A549 (cell line): Measurements from ENCODE around the gene ZNF385B.

Experiments used
- CHD4 ChIP-seq: fragments of 200-600 bp; sonication (generic); IDR thresholded peaks from 2 replicates; pipeline ENCODE4 v1.6.1; 2016; ENCODE audit warnings: antibody characterized with exemption, mild to moderate bottlenecking, borderline replicate concordance
- KDM1A ChIP-seq: fragments of 200-600 bp; sonication (generic); IDR thresholded peaks from 2 replicates; pipeline ENCODE4 v1.6.1; 2016; ENCODE audit warnings: low read depth, mild to moderate bottlenecking
- TF ChIP-seq, protein P1 (sequence below): fragments of 200-600 bp; sonication (generic); IDR thresholded peaks from 2 replicates; pipeline ENCODE4 v1.6.1; 2016; ENCODE audit warnings: antibody characterized with exemption, mild to moderate bottlenecking, moderate library complexity
- TF ChIP-seq, protein P2 (sequence below): IDR thresholded peaks from 2 replicates; pipeline ENCODE4 v1.6.1; 2012; ENCODE audit warnings: low read depth, borderline replicate concordance
- TF ChIP-seq, protein P3 (sequence below): fragments of >200 bp; sonication (Bioruptor Twin); formaldehyde crosslinking; IDR thresholded peaks from 3 replicates; pipeline ENCODE4 v1.5.1; 2016

DNA sequence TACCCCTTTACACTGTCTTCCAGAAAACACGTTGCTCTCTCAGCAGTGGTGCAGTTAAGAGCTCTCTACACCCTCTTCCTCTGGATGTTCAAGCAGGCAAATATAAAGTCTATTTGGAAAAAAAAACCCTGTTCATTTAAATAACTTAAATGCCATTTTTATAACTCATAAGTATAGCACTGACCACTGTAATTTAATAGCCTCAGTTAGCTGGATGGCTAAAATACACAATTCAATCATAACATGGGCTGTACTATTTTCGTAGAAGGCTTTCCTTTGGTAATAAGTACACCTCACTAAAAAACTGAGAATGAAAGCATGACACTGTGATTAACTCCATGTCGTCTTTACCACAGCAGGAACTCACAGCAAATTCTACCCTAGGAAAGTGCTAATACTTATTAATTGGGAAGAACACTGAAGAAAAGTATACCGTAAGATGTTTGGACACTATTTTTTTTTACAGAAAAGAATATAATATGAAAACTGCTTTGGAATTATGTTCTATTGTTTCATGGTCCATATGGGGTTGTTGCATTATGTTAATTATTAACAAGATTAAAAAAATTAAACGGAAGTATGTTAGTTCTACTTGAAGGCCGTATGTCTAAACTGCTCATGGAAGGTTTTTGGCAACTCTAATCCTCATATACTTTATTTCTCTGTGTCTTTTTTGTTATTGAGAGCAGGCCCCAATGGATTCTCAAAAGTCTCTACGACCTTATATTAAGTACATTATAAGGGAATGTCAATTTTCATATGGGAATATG lies 269.1 kb downstream of the ZNF385B start:
- TF ChIP-seq, protein P1, sequence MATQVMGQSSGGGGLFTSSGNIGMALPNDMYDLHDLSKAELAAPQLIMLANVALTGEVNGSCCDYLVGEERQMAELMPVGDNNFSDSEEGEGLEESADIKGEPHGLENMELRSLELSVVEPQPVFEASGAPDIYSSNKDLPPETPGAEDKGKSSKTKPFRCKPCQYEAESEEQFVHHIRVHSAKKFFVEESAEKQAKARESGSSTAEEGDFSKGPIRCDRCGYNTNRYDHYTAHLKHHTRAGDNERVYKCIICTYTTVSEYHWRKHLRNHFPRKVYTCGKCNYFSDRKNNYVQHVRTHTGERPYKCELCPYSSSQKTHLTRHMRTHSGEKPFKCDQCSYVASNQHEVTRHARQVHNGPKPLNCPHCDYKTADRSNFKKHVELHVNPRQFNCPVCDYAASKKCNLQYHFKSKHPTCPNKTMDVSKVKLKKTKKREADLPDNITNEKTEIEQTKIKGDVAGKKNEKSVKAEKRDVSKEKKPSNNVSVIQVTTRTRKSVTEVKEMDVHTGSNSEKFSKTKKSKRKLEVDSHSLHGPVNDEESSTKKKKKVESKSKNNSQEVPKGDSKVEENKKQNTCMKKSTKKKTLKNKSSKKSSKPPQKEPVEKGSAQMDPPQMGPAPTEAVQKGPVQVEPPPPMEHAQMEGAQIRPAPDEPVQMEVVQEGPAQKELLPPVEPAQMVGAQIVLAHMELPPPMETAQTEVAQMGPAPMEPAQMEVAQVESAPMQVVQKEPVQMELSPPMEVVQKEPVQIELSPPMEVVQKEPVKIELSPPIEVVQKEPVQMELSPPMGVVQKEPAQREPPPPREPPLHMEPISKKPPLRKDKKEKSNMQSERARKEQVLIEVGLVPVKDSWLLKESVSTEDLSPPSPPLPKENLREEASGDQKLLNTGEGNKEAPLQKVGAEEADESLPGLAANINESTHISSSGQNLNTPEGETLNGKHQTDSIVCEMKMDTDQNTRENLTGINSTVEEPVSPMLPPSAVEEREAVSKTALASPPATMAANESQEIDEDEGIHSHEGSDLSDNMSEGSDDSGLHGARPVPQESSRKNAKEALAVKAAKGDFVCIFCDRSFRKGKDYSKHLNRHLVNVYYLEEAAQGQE = no peak
- TF ChIP-seq, protein P2, sequence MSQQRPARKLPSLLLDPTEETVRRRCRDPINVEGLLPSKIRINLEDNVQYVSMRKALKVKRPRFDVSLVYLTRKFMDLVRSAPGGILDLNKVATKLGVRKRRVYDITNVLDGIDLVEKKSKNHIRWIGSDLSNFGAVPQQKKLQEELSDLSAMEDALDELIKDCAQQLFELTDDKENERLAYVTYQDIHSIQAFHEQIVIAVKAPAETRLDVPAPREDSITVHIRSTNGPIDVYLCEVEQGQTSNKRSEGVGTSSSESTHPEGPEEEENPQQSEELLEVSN = no peak
- no peak for TF ChIP-seq CHD4
- TF ChIP-seq, protein P3, sequence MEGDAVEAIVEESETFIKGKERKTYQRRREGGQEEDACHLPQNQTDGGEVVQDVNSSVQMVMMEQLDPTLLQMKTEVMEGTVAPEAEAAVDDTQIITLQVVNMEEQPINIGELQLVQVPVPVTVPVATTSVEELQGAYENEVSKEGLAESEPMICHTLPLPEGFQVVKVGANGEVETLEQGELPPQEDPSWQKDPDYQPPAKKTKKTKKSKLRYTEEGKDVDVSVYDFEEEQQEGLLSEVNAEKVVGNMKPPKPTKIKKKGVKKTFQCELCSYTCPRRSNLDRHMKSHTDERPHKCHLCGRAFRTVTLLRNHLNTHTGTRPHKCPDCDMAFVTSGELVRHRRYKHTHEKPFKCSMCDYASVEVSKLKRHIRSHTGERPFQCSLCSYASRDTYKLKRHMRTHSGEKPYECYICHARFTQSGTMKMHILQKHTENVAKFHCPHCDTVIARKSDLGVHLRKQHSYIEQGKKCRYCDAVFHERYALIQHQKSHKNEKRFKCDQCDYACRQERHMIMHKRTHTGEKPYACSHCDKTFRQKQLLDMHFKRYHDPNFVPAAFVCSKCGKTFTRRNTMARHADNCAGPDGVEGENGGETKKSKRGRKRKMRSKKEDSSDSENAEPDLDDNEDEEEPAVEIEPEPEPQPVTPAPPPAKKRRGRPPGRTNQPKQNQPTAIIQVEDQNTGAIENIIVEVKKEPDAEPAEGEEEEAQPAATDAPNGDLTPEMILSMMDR = no peak
- no peak for TF ChIP-seq KDM1A
